OCI-LY3 (cell line): ENCODE measurements around the gene CDC45.

Experiments used
- CTCF ChIP-seq: fragments of 200-600, 300-600 bp; sonication (generic); IDR thresholded peaks from 2 replicates; pipeline ENCODE4 v1.5.1; 2014; ENCODE audit warnings: antibody characterized with exemption, low read length, low read depth
- EZH2phosphoT487 ChIP-seq: fragments of 200-600 bp; shearing (Covaris generic); IDR thresholded peaks from 2 replicates; pipeline ENCODE4 v1.6.1; 2018; ENCODE audit warnings: antibody characterized with exemption, mixed run types, low read depth

GRCh38 chr22:19499880-19500242 is 20.1 kb downstream of the CDC45 start:
- TF ChIP-seq CTCF, result no peak
- no peak for TF ChIP-seq EZH2phosphoT487
